ENCODE data around the gene SLC29A4. TPM values are rescaled to one million over a fixed set of nuclear protein-coding genes. Genes with fewer than 3 reads are reported as not detected.

Gene SLC29A4
- total RNA-seq, 4 donors from 2014 or later = 1.7 to 5.4 (median 3.6) TPM

DNA sequence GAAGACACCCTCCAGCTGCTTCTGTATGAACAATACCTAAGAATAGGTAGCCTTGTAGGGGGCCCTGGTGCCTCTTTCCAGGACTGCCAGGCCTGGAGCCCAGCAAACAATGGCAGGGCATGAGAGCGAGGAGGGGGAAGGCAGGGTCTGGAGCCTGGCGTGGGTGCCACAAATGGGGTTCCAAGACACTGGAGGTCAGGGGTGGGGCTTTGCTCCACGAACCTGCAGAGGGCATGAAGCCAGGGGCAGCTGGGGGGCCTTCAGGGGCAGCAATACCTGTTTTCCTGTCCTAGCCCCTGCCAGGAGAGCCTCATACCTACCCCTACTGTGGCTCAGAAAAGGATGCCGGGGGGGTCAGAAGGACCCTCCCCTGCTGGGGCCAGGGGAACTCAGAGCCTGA, 61.6 kb downstream of the SLC29A4 start:
- ATAC-seq (no peak), DNase-seq (no peak)
- in situ Hi-C loops (cut with MboI; ENCODE audit: low sequenced_read_pairs in 4 of 4) (no loop called here), intact Hi-C loops (cut with DNase I; ENCODE audit: low total_unique reads) (no loop called here)
- no peaks in the 10 kb centered on the region for H3K4me1 ChIP-seq
- H3K9me3 ChIP-seq = no peaks in the 10 kb centered on the region
- H3K27ac ChIP-seq = no peak overlapping the region
- H3K27me3 ChIP-seq = no peaks in the 10 kb centered on the region
- TF ChIP-seq, protein P1, sequence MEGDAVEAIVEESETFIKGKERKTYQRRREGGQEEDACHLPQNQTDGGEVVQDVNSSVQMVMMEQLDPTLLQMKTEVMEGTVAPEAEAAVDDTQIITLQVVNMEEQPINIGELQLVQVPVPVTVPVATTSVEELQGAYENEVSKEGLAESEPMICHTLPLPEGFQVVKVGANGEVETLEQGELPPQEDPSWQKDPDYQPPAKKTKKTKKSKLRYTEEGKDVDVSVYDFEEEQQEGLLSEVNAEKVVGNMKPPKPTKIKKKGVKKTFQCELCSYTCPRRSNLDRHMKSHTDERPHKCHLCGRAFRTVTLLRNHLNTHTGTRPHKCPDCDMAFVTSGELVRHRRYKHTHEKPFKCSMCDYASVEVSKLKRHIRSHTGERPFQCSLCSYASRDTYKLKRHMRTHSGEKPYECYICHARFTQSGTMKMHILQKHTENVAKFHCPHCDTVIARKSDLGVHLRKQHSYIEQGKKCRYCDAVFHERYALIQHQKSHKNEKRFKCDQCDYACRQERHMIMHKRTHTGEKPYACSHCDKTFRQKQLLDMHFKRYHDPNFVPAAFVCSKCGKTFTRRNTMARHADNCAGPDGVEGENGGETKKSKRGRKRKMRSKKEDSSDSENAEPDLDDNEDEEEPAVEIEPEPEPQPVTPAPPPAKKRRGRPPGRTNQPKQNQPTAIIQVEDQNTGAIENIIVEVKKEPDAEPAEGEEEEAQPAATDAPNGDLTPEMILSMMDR (IDR thresholded peaks at IDR 0.05 in 4 of 5, conservative IDR thresholded peaks at IDR 0.05 in 1 of 5) = no peak
- no peak for TF ChIP-seq POLR2A (IDR thresholded peaks at IDR 0.05)
- H3K4me3 ChIP-seq = no peak overlapping the region
- peaks cover 9 to 61% of the 10 kb centered on the region in 2 donors for H3K36me3 ChIP-seq

DNA sequence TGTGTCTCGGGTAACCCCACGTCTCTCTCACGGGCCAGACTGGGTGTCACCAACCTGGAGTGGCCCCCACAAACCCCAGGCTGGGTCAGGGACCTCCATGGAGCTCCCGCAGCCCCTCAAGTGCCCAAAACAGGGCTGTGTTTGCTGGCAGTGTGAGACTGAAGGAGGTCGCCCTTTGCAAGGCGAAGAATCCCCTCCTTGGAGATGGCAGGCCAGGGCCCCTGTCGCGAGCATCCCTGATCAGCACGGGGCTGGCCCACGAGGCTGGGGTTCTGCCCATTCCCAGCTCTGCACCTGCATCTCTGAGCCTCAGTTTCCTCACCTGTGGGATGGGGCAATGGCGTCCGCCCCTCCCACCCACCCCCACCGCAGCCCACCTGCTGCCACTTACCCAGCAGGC, 62.4 kb downstream of the SLC29A4 start:
- in situ Hi-C loops (cut with MboI; ENCODE audit: low sequenced_read_pairs in 4 of 4) = no loop called here
- Histone ChIP-seq H3K9me3 (no peaks in the 10 kb centered on the region), H3K27ac (no peak overlapping the region), H3K27me3 (no peaks in the 10 kb centered on the region), H3K36me3 (peaks cover 9 to 62% of the 10 kb centered on the region in 2 donors), H3K4me3 (no peak overlapping the region), H3K4me1 (no peaks in the 10 kb centered on the region)
- intact Hi-C loops (cut with DNase I; ENCODE audit: low total_unique reads) = no loop called here
- ATAC-seq (no peak), DNase-seq (no peak)
- TF ChIP-seq, protein P1 (IDR thresholded peaks at IDR 0.05 in 4 of 5, conservative IDR thresholded peaks at IDR 0.05 in 1 of 5) = no peak
- no peak for TF ChIP-seq POLR2A (IDR thresholded peaks at IDR 0.05)

DNA sequence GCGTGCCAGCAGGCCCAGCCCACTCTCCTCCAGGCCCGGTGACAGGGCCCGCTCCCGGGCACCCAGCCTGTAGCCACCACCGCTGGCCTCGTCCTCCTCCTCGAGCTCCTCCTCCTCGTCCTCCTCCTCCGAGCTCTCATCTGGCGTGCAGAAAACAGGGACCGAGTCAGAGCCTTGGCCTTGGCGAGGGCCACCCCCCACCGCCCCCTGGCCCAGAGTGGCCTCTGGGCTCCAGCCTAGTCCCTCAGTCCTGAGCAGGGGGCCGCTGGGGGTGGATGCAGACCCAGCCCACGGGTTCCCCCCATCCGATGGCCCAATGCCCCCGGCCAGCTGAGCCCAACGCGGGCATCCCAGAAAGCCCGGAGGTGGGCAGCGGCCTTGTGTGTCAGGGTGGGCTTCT, 62.9 kb downstream of the SLC29A4 start:
- Histone ChIP-seq H3K27me3 (no peaks in the 10 kb centered on the region), H3K36me3 (peaks cover 9 to 64% of the 10 kb centered on the region in 2 donors), H3K4me3 (no peak overlapping the region), H3K27ac (no peak overlapping the region), H3K9me3 (no peaks in the 10 kb centered on the region), H3K4me1 (no peaks in the 10 kb centered on the region)
- no peak for ATAC-seq
- intact Hi-C loops (cut with DNase I; ENCODE audit: low total_unique reads) (no loop called here), in situ Hi-C loops (cut with MboI; ENCODE audit: low sequenced_read_pairs in 4 of 4) (no loop called here)
- no peak for DNase-seq
- TF ChIP-seq, protein P1 (IDR thresholded peaks at IDR 0.05 in 4 of 5, conservative IDR thresholded peaks at IDR 0.05 in 1 of 5) = no peak
- no peak for TF ChIP-seq POLR2A (IDR thresholded peaks at IDR 0.05)

DNA sequence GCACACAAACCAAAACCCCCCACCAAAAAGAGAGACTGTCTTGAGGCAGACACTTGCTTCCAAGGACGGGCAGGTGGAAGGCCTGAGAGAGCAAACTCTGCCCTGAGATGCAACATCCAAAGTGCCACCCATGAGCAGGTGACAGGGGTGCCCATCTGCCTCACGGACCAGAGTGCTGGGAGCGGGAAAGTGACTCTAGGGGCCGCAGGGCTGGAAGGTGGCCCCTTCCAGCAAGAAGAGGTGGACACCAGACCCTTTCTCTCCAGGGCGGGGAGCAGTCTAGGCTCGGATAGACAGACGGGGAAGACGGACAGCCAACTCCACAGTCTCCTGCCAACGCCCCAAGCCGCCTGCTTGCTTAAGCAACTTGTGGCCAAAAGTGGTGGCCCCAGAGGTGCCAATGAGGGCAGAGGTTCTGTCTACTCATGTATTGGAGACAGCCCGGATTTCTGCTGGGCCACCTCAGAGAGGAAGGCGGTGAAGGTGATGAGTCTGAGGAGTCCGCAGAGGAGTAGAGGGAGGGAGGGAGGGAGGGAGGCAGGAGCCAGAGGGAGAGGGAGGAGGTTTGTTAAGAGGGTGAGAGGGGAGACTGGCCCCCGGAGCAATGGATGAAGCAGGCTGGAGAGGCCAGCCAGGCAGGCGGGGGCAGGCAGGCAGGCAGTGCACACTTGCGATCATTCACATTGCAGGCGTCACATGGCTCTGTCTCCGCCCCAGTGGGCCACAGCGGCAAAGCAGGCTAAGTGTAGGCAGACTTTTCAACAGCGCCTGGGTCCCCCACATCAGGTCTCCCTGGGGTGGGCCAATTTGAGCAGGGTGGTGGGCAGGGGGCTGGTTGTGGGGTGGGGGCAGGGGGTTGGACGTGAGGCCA, 65.6 kb downstream of the SLC29A4 start:
- H3K27ac ChIP-seq = no peak overlapping the region
- no peak for TF ChIP-seq POLR2A (IDR thresholded peaks at IDR 0.05)
- TF ChIP-seq, protein P1 (IDR thresholded peaks at IDR 0.05 in 4 of 5, conservative IDR thresholded peaks at IDR 0.05 in 1 of 5) = no peak
- H3K27me3 ChIP-seq = no peaks in the 10 kb centered on the region
- intact Hi-C loops (cut with DNase I; ENCODE audit: low total_unique reads) (no loop called here), in situ Hi-C loops (cut with MboI; ENCODE audit: low sequenced_read_pairs in 4 of 4) (no loop called here)
- H3K4me1 ChIP-seq = no peaks in the 10 kb centered on the region
- peaks cover 4 to 56% of the 10 kb centered on the region in 2 donors for H3K36me3 ChIP-seq
- ATAC-seq = no peak
- H3K9me3 ChIP-seq = no peaks in the 10 kb centered on the region
- no peak for DNase-seq
- no peak overlapping the region for H3K4me3 ChIP-seq

Data from gastrocnemius medialis (tissue), 4 donors.